IPS DF 19.7 (cell line): ENCODE measurements around the gene SYT10.
"Not testable (repeated sequence)": the region's sequence is repeated elsewhere in the genome, so short reads cannot be mapped to it uniquely, and the experiment has no call there.

Source experiments
- DNase-seq: peaks from one replicate; pipeline ENCODE4 v3.0.0-alpha.2; 2013; ENCODE audit warnings: low read depth, low spot score

The SYT10 gene

DNA sequence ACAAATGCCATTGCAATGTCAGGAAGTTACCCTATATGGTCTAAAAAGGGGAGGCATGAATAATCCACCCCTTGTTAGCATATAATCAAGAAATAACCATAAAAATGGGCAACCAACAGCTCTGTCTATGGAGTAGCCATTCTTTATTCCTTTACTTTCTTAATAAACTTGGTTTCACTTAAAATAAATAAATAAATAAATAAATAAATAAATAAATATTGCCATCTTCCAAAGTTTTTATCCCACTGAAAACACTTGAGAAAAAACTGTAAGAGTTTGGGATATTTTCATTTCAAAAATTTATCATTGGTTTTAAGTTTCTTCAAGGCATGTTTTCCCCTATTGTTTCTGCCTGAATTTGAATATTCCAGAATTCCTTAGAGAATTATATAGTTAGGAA lies 89.8 kb downstream of the SYT10 start:
- no peak for DNase-seq

DNA sequence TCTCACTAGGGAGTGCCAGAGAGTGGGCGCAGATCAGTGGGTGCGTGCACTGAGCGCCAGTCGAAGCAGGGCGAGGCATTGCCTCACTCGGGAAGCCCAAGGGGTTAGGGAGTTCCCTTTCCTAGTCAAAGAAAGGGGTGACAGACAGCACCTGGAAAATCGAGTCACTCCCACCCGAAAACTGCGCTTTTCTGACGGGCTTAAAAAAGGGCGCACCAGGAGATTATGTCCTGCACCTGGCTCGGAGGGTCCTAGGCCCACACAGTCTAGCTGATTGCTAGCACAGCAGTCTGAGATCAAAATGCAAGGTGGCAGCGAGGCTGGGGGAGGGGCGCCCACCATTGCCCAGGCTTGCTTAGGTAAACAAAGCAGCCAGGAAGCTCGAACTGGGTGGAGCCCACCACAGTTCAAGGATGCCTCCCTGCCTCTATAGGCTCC lies 107.6 kb downstream of the SYT10 start:
- DNase-seq: not testable (repeated sequence)

DNA sequence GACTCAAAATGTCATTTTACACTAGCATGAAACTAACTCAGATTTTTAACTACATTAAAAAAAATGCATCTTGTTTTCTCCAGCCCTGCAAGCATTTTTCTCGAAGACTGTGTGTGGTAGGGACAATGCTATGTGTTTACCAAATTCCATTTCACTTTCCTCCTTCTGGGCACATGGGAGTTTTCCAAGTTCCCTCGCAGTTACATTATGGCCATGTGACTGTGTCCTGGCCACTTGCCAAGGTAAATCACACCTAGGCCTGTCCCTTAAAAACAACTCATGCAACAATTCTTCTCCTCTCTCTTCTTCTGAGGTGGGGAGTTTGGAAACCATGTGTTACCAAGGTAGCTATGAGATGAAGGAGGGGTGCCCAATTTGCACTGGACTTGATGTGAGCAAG lies 108.7 kb downstream of the SYT10 start:
- no peak for DNase-seq
